IPS-18a (cell line): ENCODE results near the gene CLCA2.

Source experiments
- H3K27ac ChIP-seq: one replicate; pipeline ENCODE4 v1.5.1; 2013; ENCODE audit warnings: low read length
- H3K27me3 ChIP-seq: one replicate; pipeline ENCODE4 v1.6.1; 2013; ENCODE audit warnings: mild to moderate bottlenecking, low read length; ENCODE audit not compliant: control insufficient read depth, insufficient read depth
- H3K36me3 ChIP-seq: one replicate; pipeline ENCODE4 v1.6.1; 2013; ENCODE audit warnings: low read depth, low read length; ENCODE audit not compliant: control insufficient read depth
- H3K4me1 ChIP-seq: one replicate; pipeline ENCODE4 v1.6.1; 2013; ENCODE audit warnings: low read depth, low read length; ENCODE audit not compliant: control insufficient read depth
- H3K4me3 ChIP-seq: one replicate; pipeline ENCODE4 v1.5.1; 2013; ENCODE audit warnings: low read length
- H3K9ac ChIP-seq: one replicate; pipeline ENCODE4 v1.6.1; 2013; ENCODE audit warnings: mild to moderate bottlenecking, low read length, moderate library complexity
- H3K9me3 ChIP-seq: one replicate; pipeline ENCODE4 v1.6.1; 2013; ENCODE audit warnings: low read depth, low read length; ENCODE audit not compliant: control insufficient read depth

The CLCA2 gene

DNA sequence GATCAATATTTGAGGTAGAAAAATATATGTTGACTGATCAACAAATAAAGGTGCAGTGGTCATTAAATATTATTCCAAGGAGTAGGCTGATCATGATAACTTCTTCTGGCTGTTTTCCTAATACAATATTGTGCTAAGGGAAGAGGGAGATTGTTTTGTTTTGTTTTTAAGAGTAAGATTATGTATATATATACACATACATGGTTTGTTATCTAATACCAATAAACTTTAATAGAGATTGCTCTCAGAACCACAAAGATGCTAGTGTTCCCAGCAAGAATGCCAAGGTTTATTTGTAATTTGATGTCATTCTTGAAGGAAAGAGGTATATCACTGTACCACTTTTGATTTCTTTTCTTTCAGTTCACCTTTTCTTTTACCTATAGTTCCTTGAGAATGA lies 10.1 kb downstream of the CLCA2 start:
- Histone ChIP-seq H3K36me3 (no peaks in the 10 kb centered on the region), H3K27me3 (no peaks in the 10 kb centered on the region), H3K9me3 (no peaks in the 10 kb centered on the region), H3K9ac (no peak overlapping the region), H3K27ac (no peak overlapping the region), H3K4me3 (no peak overlapping the region), H3K4me1 (no peaks in the 10 kb centered on the region)

DNA sequence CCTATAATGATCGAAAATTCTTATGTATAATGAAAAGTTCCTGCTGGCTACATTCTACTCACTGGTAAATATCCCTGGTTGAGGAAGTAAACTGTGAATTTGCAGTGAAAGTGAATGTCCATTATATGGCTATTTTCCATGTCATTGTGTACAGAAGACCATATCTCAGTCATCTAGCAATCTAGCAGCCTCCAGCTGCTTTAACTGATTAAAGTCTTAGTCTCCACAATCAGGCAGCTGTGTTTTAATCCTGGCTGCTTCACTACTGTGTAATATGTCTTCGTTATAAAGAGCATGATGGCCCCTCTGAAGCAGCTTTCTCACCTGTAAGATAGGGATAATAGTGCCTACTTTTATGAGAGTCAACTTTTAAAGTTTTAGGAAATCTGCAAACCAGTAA lies 11.4 kb downstream of the CLCA2 start:
- Histone ChIP-seq H3K9ac (no peak overlapping the region), H3K9me3 (no peaks in the 10 kb centered on the region), H3K27ac (no peak overlapping the region), H3K4me1 (no peaks in the 10 kb centered on the region), H3K4me3 (no peak overlapping the region), H3K36me3 (no peaks in the 10 kb centered on the region), H3K27me3 (no peaks in the 10 kb centered on the region)

GRCh38 chr1:86436041-86436440 lies 12.1 kb downstream of the CLCA2 start:
- Histone ChIP-seq H3K9me3 (no peaks in the 10 kb centered on the region), H3K4me1 (no peaks in the 10 kb centered on the region), H3K9ac (no peak overlapping the region), H3K27ac (no peak overlapping the region), H3K36me3 (no peaks in the 10 kb centered on the region), H3K27me3 (no peaks in the 10 kb centered on the region), H3K4me3 (no peak overlapping the region)

DNA sequence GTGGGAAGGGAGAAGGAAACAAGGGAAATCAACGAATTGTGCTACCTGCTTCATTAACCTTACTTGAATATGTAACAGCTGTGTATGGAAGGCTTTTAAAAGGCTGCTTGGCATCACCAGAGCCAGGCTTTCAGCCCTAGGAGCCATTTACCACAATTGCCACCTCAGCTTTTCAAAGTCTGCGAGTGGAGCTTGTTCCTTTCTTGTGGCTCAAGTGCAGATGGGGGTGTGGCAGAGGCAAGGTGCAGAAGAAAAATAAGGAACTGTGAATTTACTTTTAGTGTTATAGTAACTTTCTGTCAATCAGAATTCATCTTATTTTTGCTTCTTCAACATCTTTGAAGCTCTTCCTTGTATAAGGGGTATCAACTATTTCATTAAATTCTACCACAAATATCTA lies 17.6 kb downstream of the CLCA2 start:
- Histone ChIP-seq H3K27ac (no peak overlapping the region), H3K36me3 (no peaks in the 10 kb centered on the region), H3K4me1 (no peaks in the 10 kb centered on the region), H3K27me3 (no peaks in the 10 kb centered on the region), H3K9ac (no peak overlapping the region), H3K4me3 (no peak overlapping the region), H3K9me3 (no peaks in the 10 kb centered on the region)

- no peaks in the 10 kb centered on the region for H3K27me3 ChIP-seq
- H3K27ac ChIP-seq: no peak overlapping the region
- H3K9ac ChIP-seq: no peak overlapping the region
- no peaks in the 10 kb centered on the region for H3K4me1 ChIP-seq
- H3K4me3 ChIP-seq: no peak overlapping the region
- no peaks in the 10 kb centered on the region for H3K36me3 ChIP-seq
- H3K9me3 ChIP-seq: no peaks in the 10 kb centered on the region
Observed at GRCh38 chr1:86441997-86442396, 18.0 kb downstream of the CLCA2 start.

GRCh38 chr1:86445919-86446318 lies 21.9 kb downstream of the CLCA2 start:
- H3K4me1 ChIP-seq: no peaks in the 10 kb centered on the region
- H3K27me3 ChIP-seq: no peaks in the 10 kb centered on the region
- no peak overlapping the region for H3K4me3 ChIP-seq
- H3K9ac ChIP-seq: no peak overlapping the region
- H3K36me3 ChIP-seq: no peaks in the 10 kb centered on the region
- no peak overlapping the region for H3K27ac ChIP-seq
- no peaks in the 10 kb centered on the region for H3K9me3 ChIP-seq

DNA sequence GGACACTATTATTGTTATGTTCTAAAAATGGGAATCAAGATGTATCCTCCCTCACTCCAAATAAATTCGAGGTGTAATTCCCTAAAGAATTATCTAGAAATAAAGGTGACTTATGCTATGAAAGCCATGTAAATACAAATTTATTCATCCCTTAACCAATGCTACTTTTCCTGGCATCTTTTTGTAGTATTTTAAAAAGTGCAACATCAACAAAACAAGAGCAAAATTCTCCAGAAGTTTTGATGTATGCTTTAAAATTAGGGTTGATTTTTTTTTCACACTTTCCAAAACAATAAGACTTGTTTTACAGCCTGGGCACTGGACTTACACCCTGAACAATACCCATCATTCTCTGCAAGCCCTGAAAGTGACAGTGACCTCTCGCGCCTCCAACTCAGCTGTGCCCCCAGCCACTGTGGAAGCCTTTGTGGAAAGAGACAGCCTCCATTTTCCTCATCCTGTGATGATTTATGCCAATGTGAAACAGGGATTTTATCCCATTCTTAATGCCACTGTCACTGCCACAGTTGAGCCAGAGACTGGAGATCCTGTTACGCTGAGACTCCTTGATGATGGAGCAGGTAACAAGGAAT lies 23.3 kb downstream of the CLCA2 start:
- Histone ChIP-seq H3K4me3 (no peak overlapping the region), H3K27ac (no peak overlapping the region), H3K9me3 (no peaks in the 10 kb centered on the region), H3K36me3 (no peaks in the 10 kb centered on the region), H3K9ac (no peak overlapping the region), H3K27me3 (no peaks in the 10 kb centered on the region), H3K4me1 (no peaks in the 10 kb centered on the region)

DNA sequence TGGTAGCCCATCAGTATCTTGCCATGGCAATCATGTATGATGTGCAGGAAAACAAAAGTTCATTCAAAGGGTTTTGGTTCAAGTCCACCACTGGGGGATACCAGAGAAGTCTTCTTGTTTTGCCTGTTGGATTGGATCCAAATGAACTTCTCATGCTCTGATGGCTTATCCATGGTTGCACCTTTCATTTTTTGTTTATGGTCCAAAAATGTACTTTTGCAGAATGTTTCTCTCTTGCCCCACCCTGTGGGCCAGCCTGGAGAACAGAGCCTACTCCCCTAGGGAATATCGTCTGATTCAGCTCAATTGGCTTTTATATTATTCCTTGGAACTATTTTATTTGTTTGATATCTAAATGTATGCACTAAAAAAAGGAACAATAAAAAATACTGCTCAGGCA lies 24.7 kb downstream of the CLCA2 start:
- no peaks in the 10 kb centered on the region for H3K36me3 ChIP-seq
- H3K27me3 ChIP-seq: no peaks in the 10 kb centered on the region
- no peak overlapping the region for H3K4me3 ChIP-seq
- no peaks in the 10 kb centered on the region for H3K9me3 ChIP-seq
- H3K9ac ChIP-seq: no peak overlapping the region
- no peaks in the 10 kb centered on the region for H3K4me1 ChIP-seq
- H3K27ac ChIP-seq: no peak overlapping the region

GRCh38 chr1:86449103-86449502 lies 25.1 kb downstream of the CLCA2 start:
- no peak overlapping the region for H3K4me3 ChIP-seq
- no peaks in the 10 kb centered on the region for H3K9me3 ChIP-seq
- H3K27me3 ChIP-seq: no peaks in the 10 kb centered on the region
- no peaks in the 10 kb centered on the region for H3K36me3 ChIP-seq
- H3K4me1 ChIP-seq: no peaks in the 10 kb centered on the region
- no peak overlapping the region for H3K27ac ChIP-seq
- H3K9ac ChIP-seq: no peak overlapping the region

GRCh38 chr1:86450847-86451246 lies 26.9 kb downstream of the CLCA2 start:
- Histone ChIP-seq H3K9ac (no peak overlapping the region), H3K27ac (no peak overlapping the region), H3K27me3 (no peaks in the 10 kb centered on the region), H3K4me1 (no peaks in the 10 kb centered on the region), H3K9me3 (no peaks in the 10 kb centered on the region), H3K36me3 (no peaks in the 10 kb centered on the region), H3K4me3 (no peak overlapping the region)

DNA sequence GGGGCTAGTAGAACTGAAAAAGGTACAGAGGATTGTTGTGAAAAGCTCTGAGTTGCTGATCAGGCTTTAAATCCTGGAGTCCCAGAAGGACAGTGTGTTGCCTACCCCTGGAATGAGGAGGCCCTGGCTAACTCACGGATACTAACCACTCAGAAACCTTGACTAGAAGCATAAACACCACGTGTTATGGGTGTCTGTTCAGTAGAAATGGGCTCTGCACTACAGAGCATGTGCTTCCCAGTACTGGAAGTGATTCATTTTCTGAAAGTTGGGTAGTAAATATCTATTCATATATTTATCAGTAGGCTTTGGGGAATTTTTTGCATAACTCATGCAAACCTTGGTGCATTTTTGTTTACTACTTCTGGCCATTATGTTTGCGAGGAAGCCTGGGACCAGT lies 29.7 kb downstream of the CLCA2 start:
- Histone ChIP-seq H3K27ac (no peak overlapping the region), H3K4me1 (no peaks in the 10 kb centered on the region), H3K27me3 (no peaks in the 10 kb centered on the region), H3K36me3 (no peaks in the 10 kb centered on the region), H3K9ac (no peak overlapping the region), H3K4me3 (no peak overlapping the region), H3K9me3 (no peaks in the 10 kb centered on the region)

DNA sequence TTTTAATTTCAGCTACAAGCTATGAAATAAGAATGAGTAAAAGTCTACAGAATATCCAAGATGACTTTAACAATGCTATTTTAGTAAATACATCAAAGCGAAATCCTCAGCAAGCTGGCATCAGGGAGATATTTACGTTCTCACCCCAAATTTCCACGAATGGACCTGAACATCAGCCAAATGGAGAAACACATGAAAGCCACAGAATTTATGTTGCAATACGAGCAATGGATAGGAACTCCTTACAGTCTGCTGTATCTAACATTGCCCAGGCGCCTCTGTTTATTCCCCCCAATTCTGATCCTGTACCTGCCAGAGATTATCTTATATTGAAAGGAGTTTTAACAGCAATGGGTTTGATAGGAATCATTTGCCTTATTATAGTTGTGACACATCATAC lies 31.1 kb downstream of the CLCA2 start:
- no peaks in the 10 kb centered on the region for H3K27me3 ChIP-seq
- no peaks in the 10 kb centered on the region for H3K36me3 ChIP-seq
- H3K27ac ChIP-seq: no peak overlapping the region
- no peaks in the 10 kb centered on the region for H3K9me3 ChIP-seq
- H3K4me1 ChIP-seq: no peaks in the 10 kb centered on the region
- no peak overlapping the region for H3K4me3 ChIP-seq
- no peak overlapping the region for H3K9ac ChIP-seq
